Stimulated activated CD8-positive, alpha-beta memory T cell treated with anti-CD3 and anti-CD28 coated beads, Interleukin-12 subunit alpha, Interleukin-12 subunit beta, amount 100 ng/mL, for 24 hours (primary cell): ENCODE measurements around the gene TRIM33.

Experiments
- DNase-seq: peaks from one replicate; pipeline ENCODE4 v3.0.0-alpha.2; 2020; ENCODE audit errors: extremely low read depth

The TRIM33 gene

GRCh38 chr1:114350731-114351445 lies 160.1 kb downstream of the TRIM33 start:
- no peak for DNase-seq

- no peak for DNase-seq
Observed at GRCh38 chr1:114349891-114350605, 161.0 kb downstream of the TRIM33 start.

GRCh38 chr1:114347431-114348209 lies 163.4 kb downstream of the TRIM33 start:
- no peak for DNase-seq

- peak; percentile 86 for DNase-seq
Observed at GRCh38 chr1:114346480-114347029, 164.4 kb downstream of the TRIM33 start.

- no peak for DNase-seq
Observed at GRCh38 chr1:114345930-114346479, 165.0 kb downstream of the TRIM33 start.

GRCh38 chr1:114344656-114345055 lies 166.3 kb downstream of the TRIM33 start:
- DNase-seq: no peak
